Peyer's patch (tissue), 4 donors: ENCODE data around the gene NLGN1. TPM values are rescaled to one million over a fixed set of nuclear protein-coding genes. Genes with fewer than 3 reads are reported as not detected.

ENCODE experiments used
- DNase-seq, 3 donors: peaks; one replicate each; pipeline ENCODE4 v3.0.0-alpha.2; 2017 to 2019
- H3K27ac ChIP-seq, 4 donors: fragments of 200-600 bp; sonication (generic); one replicate each; pipeline ENCODE4 v1.5.1; 2016 to 2019
- H3K27me3 ChIP-seq, 2 donors: fragments of 200-600 bp; sonication (generic); one replicate each; pipeline ENCODE4 v1.5.1; 2019
- H3K36me3 ChIP-seq, 3 donors: fragments of 200-600 bp; sonication (generic); one replicate each; pipeline ENCODE4 v1.5.1; 2016 to 2019
- H3K4me1 ChIP-seq, 4 donors: fragments of 200-600 bp; sonication (generic); one replicate each; pipeline ENCODE4 v1.5.1; 2016 to 2019
- H3K4me3 ChIP-seq, 4 donors: fragments of 200-600 bp; sonication (generic); 1 replicate in 3 of 4; 2 replicates in 1 of 4; pipeline ENCODE4 v1.5.1; 2016 to 2019; ENCODE audit warnings: mild to moderate bottlenecking in 1 of 4
- H3K9me3 ChIP-seq, 4 donors: fragments of 200-600 bp; sonication (generic); one replicate each; pipeline ENCODE4 v1.5.1; 2016 to 2019; ENCODE audit warnings: mild to moderate bottlenecking in 1 of 4
- CTCF ChIP-seq, 6 experiments: fragments of 450-650 bp in 4 of 6; fragments of 200-600 bp in 2 of 6; sonication (generic) in 1 of 6; IDR thresholded peaks; one replicate each; pipeline ENCODE4 v1.5.1; 2017 to 2019; ENCODE audit warnings: antibody characterized with exemption in 6 of 6, mild to moderate bottlenecking in 3 of 6, moderate library complexity in 1 of 6
- POLR2A ChIP-seq, 2 donors: fragments of 450-650 bp; IDR thresholded peaks; one replicate each; pipeline ENCODE4 v1.5.1; 2017; ENCODE audit warnings: antibody characterized with exemption in 2 of 2, mild to moderate bottlenecking in 2 of 2, moderate library complexity in 2 of 2
- total RNA-seq, 4 donors: library from RNA; depleted of rRNA; stranded (reverse); fragments of >200 nt; gene quantifications; one replicate each; pipeline ENCODE4 v1.1.0, GENCODE V29; 2016

The NLGN1 gene
- total RNA-seq, 4 donors from 2014 or later: 0.18 to 3.3 (median 1.3) TPM

- H3K4me1 ChIP-seq: no peaks in the 10 kb centered on the region
- H3K9me3 ChIP-seq: no peaks in the 10 kb centered on the region
- H3K27ac ChIP-seq: no peak overlapping the region
- TF ChIP-seq POLR2A (IDR thresholded peaks at IDR 0.05) (no peak), CTCF (IDR thresholded peaks at IDR 0.05) (peak in 1 of 6 experiments; percentile 23)
- H3K36me3 ChIP-seq: no peaks in the 10 kb centered on the region
- DNase-seq: no peak
- no peak overlapping the region for H3K4me3 ChIP-seq
- no peaks in the 10 kb centered on the region for H3K27me3 ChIP-seq
Measured at GRCh38 chr3:173411375-173411973, 13.9 kb downstream of the NLGN1 start.

GRCh38 chr3:173416070-173416469 lies 18.5 kb downstream of the NLGN1 start:
- Histone ChIP-seq H3K27me3 (no peaks in the 10 kb centered on the region), H3K27ac (no peak overlapping the region), H3K4me1 (no peaks in the 10 kb centered on the region), H3K4me3 (no peak overlapping the region), H3K9me3 (no peaks in the 10 kb centered on the region), H3K36me3 (no peaks in the 10 kb centered on the region)
- DNase-seq: no peak
- TF ChIP-seq CTCF (IDR thresholded peaks at IDR 0.05) (no peak), POLR2A (IDR thresholded peaks at IDR 0.05) (no peak)

GRCh38 chr3:173429076-173429475 lies 31.5 kb downstream of the NLGN1 start:
- H3K4me1 ChIP-seq: no peaks in the 10 kb centered on the region
- H3K36me3 ChIP-seq: no peaks in the 10 kb centered on the region
- H3K27ac ChIP-seq: no peak overlapping the region

DNA sequence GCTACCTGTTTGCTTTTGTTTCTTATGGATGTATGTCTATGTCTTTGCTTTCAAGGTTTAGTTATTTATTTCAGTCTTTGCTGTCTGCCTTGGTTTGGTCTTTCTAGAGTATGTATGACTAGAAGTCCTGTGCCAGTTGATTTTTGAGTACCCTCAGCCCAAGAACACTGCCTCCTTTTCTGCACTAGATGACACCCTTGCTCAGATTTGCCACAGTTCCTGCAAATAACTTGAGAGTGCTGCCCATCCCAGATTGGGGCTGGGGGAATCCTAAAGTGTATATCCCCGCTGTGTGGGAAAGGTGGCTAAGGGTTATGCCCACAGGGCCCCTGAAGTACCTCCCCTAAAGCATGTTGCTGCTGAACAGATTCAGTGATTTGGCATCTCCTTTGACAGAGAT lies 32.0 kb downstream of the NLGN1 start:
- no peak for DNase-seq
- Histone ChIP-seq H3K4me1 (no peaks in the 10 kb centered on the region), H3K36me3 (no peaks in the 10 kb centered on the region), H3K4me3 (no peak overlapping the region), H3K27ac (no peak overlapping the region), H3K27me3 (no peaks in the 10 kb centered on the region), H3K9me3 (no peaks in the 10 kb centered on the region)
- no peak for TF ChIP-seq CTCF (IDR thresholded peaks at IDR 0.05)

More at GRCh38 chr3:173429076-173429475, 31.5 kb downstream of the NLGN1 start:
- Histone ChIP-seq H3K4me3 (no peak overlapping the region), H3K27me3 (no peaks in the 10 kb centered on the region), H3K9me3 (no peaks in the 10 kb centered on the region)
- no peak for DNase-seq
- TF ChIP-seq CTCF (IDR thresholded peaks at IDR 0.05) (no peak), POLR2A (IDR thresholded peaks at IDR 0.05) (no peak)

GRCh38 chr3:173430576-173430975 lies 33.0 kb downstream of the NLGN1 start:
- no peak for DNase-seq
- H3K4me3 ChIP-seq: no peak overlapping the region
- TF ChIP-seq CTCF (IDR thresholded peaks at IDR 0.05) (no peak), POLR2A (IDR thresholded peaks at IDR 0.05) (no peak)
- no peak overlapping the region for H3K27ac ChIP-seq
- no peaks in the 10 kb centered on the region for H3K36me3 ChIP-seq
- H3K4me1 ChIP-seq: no peaks in the 10 kb centered on the region
- no peaks in the 10 kb centered on the region for H3K9me3 ChIP-seq
- H3K27me3 ChIP-seq: no peaks in the 10 kb centered on the region

DNA sequence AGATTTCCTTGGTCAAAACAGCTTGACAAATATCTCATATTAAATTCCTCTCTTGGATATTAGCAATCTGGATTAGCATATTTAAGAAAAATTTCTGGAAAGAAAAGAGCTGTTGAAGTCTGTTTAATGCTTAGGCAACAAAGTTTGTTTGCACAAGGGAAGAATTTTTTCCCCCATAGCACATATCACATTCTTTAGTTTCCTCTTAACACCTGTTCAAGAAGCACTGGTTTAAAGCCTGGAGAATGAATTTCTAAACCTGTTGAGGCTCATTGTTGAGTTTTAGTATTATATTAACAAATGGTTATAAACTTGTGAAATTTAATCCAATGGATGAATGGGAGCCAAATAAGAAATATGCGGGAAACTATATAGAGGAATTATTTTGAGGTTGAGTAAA lies 41.5 kb downstream of the NLGN1 start:
- TF ChIP-seq POLR2A (IDR thresholded peaks at IDR 0.05) (no peak), CTCF (IDR thresholded peaks at IDR 0.05) (no peak)
- DNase-seq: no peak
- no peaks in the 10 kb centered on the region for H3K27me3 ChIP-seq
- H3K4me1 ChIP-seq: no peaks in the 10 kb centered on the region
- no peak overlapping the region for H3K27ac ChIP-seq
- no peak overlapping the region for H3K4me3 ChIP-seq
- no peaks in the 10 kb centered on the region for H3K36me3 ChIP-seq
- no peaks in the 10 kb centered on the region for H3K9me3 ChIP-seq
